GM21723 (cell line): ENCODE measurements around the gene LHFPL2.
A peak's percentile ranks its signal among the peaks of the same experiment; 100 is the strongest.

ENCODE experiments used
- ATAC-seq: cut with Tn5 transposase; IDR thresholded peaks from one replicate; pipeline ENCODE4 v1.9.1; 2021; ENCODE audit warnings: mild to moderate bottlenecking, moderate library complexity; ENCODE audit not compliant: unreplicated experiment

Gene LHFPL2

GRCh38 chr5:78552729-78553342 is 95.7 kb downstream of the LHFPL2 start:
- no peak for ATAC-seq

- no peak for ATAC-seq
Measured at GRCh38 chr5:78550891-78551290, 97.7 kb downstream of the LHFPL2 start.

- no peak for ATAC-seq
Measured at GRCh38 chr5:78549043-78549442, 99.5 kb downstream of the LHFPL2 start.

- no peak for ATAC-seq
Measured at GRCh38 chr5:78547731-78548615, 100.6 kb downstream of the LHFPL2 start.

- no peak for ATAC-seq
Measured at GRCh38 chr5:78547183-78547582, 101.4 kb downstream of the LHFPL2 start.

GRCh38 chr5:78546276-78546996 is 102.1 kb downstream of the LHFPL2 start:
- no peak for ATAC-seq

GRCh38 chr5:78545406-78545805 is 103.2 kb downstream of the LHFPL2 start:
- no peak for ATAC-seq

GRCh38 chr5:78544561-78545201 is 103.9 kb downstream of the LHFPL2 start:
- ATAC-seq, result no peak

GRCh38 chr5:78543916-78544315 is 104.7 kb downstream of the LHFPL2 start:
- ATAC-seq, result no peak

GRCh38 chr5:78543292-78543691 is 105.3 kb downstream of the LHFPL2 start:
- no peak for ATAC-seq

- no peak for ATAC-seq
Measured at GRCh38 chr5:78542321-78542840, 106.2 kb downstream of the LHFPL2 start.

- no peak for ATAC-seq
Measured at GRCh38 chr5:78541086-78541654, 107.4 kb downstream of the LHFPL2 start.

GRCh38 chr5:78540335-78541085 is 108.1 kb downstream of the LHFPL2 start:
- ATAC-seq, result no peak

- no peak for ATAC-seq
Measured at GRCh38 chr5:78538240-78538850, 110.2 kb downstream of the LHFPL2 start.

GRCh38 chr5:78537821-78538220 is 110.8 kb downstream of the LHFPL2 start:
- ATAC-seq, result peak; percentile 75

- ATAC-seq, result no peak
Measured at GRCh38 chr5:78537411-78537810, 111.2 kb downstream of the LHFPL2 start.

GRCh38 chr5:78536661-78537196 is 111.8 kb downstream of the LHFPL2 start:
- ATAC-seq, result no peak

GRCh38 chr5:78534905-78535200 is 113.7 kb downstream of the LHFPL2 start:
- no peak for ATAC-seq

- ATAC-seq, result no peak
Measured at GRCh38 chr5:78534148-78534904, 114.2 kb downstream of the LHFPL2 start.
